ENCODE measurements around the gene OR10X1.

The OR10X1 gene

GRCh38 chr1:158577561-158577960 lies 2.1 kb downstream of the OR10X1 start:
- Histone ChIP-seq H3K4me1 (ENCODE audit: control insufficient read depth in 2 of 2, insufficient read depth in 1 of 2, low read depth in 1 of 2, low read length in 2 of 2) (no peaks in the 10 kb centered on the region), H4K8ac (ENCODE audit: low read depth, low read length) (no peak overlapping the region), H3K4me3 (ENCODE audit: low read length in 2 of 2) (no peak overlapping the region), H3K18ac (ENCODE audit: low read length) (no peak overlapping the region), H3K27me3 (ENCODE audit: control insufficient read depth in 3 of 3, insufficient read depth in 3 of 3, low read depth in 1 of 3, low read length in 3 of 3) (no peaks in the 10 kb centered on the region), H3K9me3 (replicated peaks in 1 of 2; ENCODE audit: control insufficient read depth in 2 of 2, insufficient read depth in 1 of 2, low read depth in 1 of 2, low read length in 2 of 2) (no peaks in the 10 kb centered on the region), H2BK120ac (ENCODE audit: low read depth, low read length) (no peak overlapping the region), H3K23ac (ENCODE audit: low read depth, low read length, poor library complexity) (no peak overlapping the region), H2AK5ac (ENCODE audit: low read depth, low read length) (no peak overlapping the region), H2AFZ (ENCODE audit: low read length) (no peak overlapping the region), H3K14ac (ENCODE audit: low read length) (no peak overlapping the region), H3K79me1 (ENCODE audit: low read depth, low read length) (no peaks in the 10 kb centered on the region), H4K91ac (ENCODE audit: low read depth, low read length, poor library complexity) (no peak overlapping the region), H3K27ac (replicated peaks; ENCODE audit: low read length) (no peak overlapping the region), H3K4ac (ENCODE audit: low read length) (no peak overlapping the region), H2BK15ac (ENCODE audit: low read length) (no peak overlapping the region), H2BK12ac (ENCODE audit: low read length) (no peak overlapping the region), H3K4me2 (ENCODE audit: insufficient read depth, low read length, poor library complexity, severe bottlenecking) (no peak overlapping the region), H3K9ac (ENCODE audit: low read depth, low read length, poor library complexity) (no peak overlapping the region), H2BK5ac (ENCODE audit: low read length) (no peak overlapping the region), H3K36me3 (replicated peaks in 1 of 2; ENCODE audit: control insufficient read depth in 2 of 2, insufficient read depth in 2 of 2, low read length in 2 of 2) (no peaks in the 10 kb centered on the region)
- WGBS, 2 donors (ENCODE audit: extremely low coverage in 2 of 2, insufficient read length in 2 of 2, insufficient replicate concordance in 1 of 2): no CpG with 5 or more reads among the region's 3 CpGs
- DNase-seq (ENCODE audit: low spot score): no peak

- Histone ChIP-seq H2BK120ac (ENCODE audit: low read depth, low read length) (no peak overlapping the region), H3K4me1 (ENCODE audit: control insufficient read depth in 2 of 2, insufficient read depth in 1 of 2, low read depth in 1 of 2, low read length in 2 of 2) (no peaks in the 10 kb centered on the region), H2AK5ac (ENCODE audit: low read depth, low read length) (no peak overlapping the region), H3K14ac (ENCODE audit: low read length) (no peak overlapping the region), H3K4me3 (ENCODE audit: low read length in 2 of 2) (no peak overlapping the region), H2AFZ (ENCODE audit: low read length) (no peak overlapping the region), H2BK12ac (ENCODE audit: low read length) (no peak overlapping the region), H3K4ac (ENCODE audit: low read length) (no peak overlapping the region), H3K18ac (ENCODE audit: low read length) (no peak overlapping the region), H3K9me3 (replicated peaks in 1 of 2; ENCODE audit: control insufficient read depth in 2 of 2, insufficient read depth in 1 of 2, low read depth in 1 of 2, low read length in 2 of 2) (no peaks in the 10 kb centered on the region), H3K27me3 (ENCODE audit: control insufficient read depth in 3 of 3, insufficient read depth in 3 of 3, low read depth in 1 of 3, low read length in 3 of 3) (peaks cover 0 to 2% (median 0%) of the 10 kb centered on the region in 3 experiments), H3K27ac (replicated peaks; ENCODE audit: low read length) (no peak overlapping the region), H4K91ac (ENCODE audit: low read depth, low read length, poor library complexity) (no peak overlapping the region), H3K23ac (ENCODE audit: low read depth, low read length, poor library complexity) (no peak overlapping the region), H2BK15ac (ENCODE audit: low read length) (no peak overlapping the region), H3K9ac (ENCODE audit: low read depth, low read length, poor library complexity) (no peak overlapping the region), H3K4me2 (ENCODE audit: insufficient read depth, low read length, poor library complexity, severe bottlenecking) (no peak overlapping the region), H3K36me3 (replicated peaks in 1 of 2; ENCODE audit: control insufficient read depth in 2 of 2, insufficient read depth in 2 of 2, low read length in 2 of 2) (no peaks in the 10 kb centered on the region), H2BK5ac (ENCODE audit: low read length) (no peak overlapping the region), H4K8ac (ENCODE audit: low read depth, low read length) (no peak overlapping the region), H3K79me1 (ENCODE audit: low read depth, low read length) (no peaks in the 10 kb centered on the region)
- WGBS, 2 donors (ENCODE audit: extremely low coverage in 2 of 2, insufficient read length in 2 of 2, insufficient replicate concordance in 1 of 2): no CpG with 5 or more reads among the region's 1 CpG
- no peak for DNase-seq (ENCODE audit: low spot score)
Observed at GRCh38 chr1:158572226-158572625, 7.5 kb downstream of the OR10X1 start.

GRCh38 chr1:158570480-158570879 lies 9.2 kb downstream of the OR10X1 start, which contains the start of gene OR6P1:
OR6P1 (minus strand) TSS chr1:158570580; CDS start chr1:158563604, 6,976 bp downstream.
- no peak for DNase-seq (ENCODE audit: low spot score)
- Histone ChIP-seq H2BK12ac (ENCODE audit: low read length) (no peak within 1 kb of the TSS), H3K27me3 (ENCODE audit: control insufficient read depth in 3 of 3, insufficient read depth in 3 of 3, low read depth in 1 of 3, low read length in 3 of 3) (peaks cover 0 to 2% (median 0%) of the 10 kb centered on the region in 3 experiments), H2AFZ (ENCODE audit: low read length) (no peak within 1 kb of the TSS), H2BK120ac (ENCODE audit: low read depth, low read length) (no peak within 1 kb of the TSS), H3K4me1 (ENCODE audit: control insufficient read depth in 2 of 2, insufficient read depth in 1 of 2, low read depth in 1 of 2, low read length in 2 of 2) (no peaks in the 10 kb centered on the region), H3K9me3 (replicated peaks in 1 of 2; ENCODE audit: control insufficient read depth in 2 of 2, insufficient read depth in 1 of 2, low read depth in 1 of 2, low read length in 2 of 2) (no peaks in the 10 kb centered on the region), H2AK5ac (ENCODE audit: low read depth, low read length) (no peak within 1 kb of the TSS), H3K23ac (ENCODE audit: low read depth, low read length, poor library complexity) (no peak within 1 kb of the TSS), H2BK15ac (ENCODE audit: low read length) (no peak within 1 kb of the TSS), H3K18ac (ENCODE audit: low read length) (no peak within 1 kb of the TSS), H3K36me3 (replicated peaks in 1 of 2; ENCODE audit: control insufficient read depth in 2 of 2, insufficient read depth in 2 of 2, low read length in 2 of 2) (no peaks in the 10 kb centered on the region), H3K27ac (replicated peaks; ENCODE audit: low read length) (no peak within 1 kb of the TSS), H3K4ac (ENCODE audit: low read length) (no peak within 1 kb of the TSS), H4K8ac (ENCODE audit: low read depth, low read length) (no peak within 1 kb of the TSS), H3K4me3 (ENCODE audit: low read length in 2 of 2) (no peak within 1 kb of the TSS), H3K79me1 (ENCODE audit: low read depth, low read length) (no peaks in the 10 kb centered on the region), H3K9ac (ENCODE audit: low read depth, low read length, poor library complexity) (no peak within 1 kb of the TSS), H3K4me2 (ENCODE audit: insufficient read depth, low read length, poor library complexity, severe bottlenecking) (no peak within 1 kb of the TSS), H4K91ac (ENCODE audit: low read depth, low read length, poor library complexity) (no peak within 1 kb of the TSS), H3K14ac (ENCODE audit: low read length) (no peak within 1 kb of the TSS), H2BK5ac (ENCODE audit: low read length) (no peak within 1 kb of the TSS)
- WGBS, 2 donors (ENCODE audit: extremely low coverage in 2 of 2, insufficient read length in 2 of 2, insufficient replicate concordance in 1 of 2): no CpG with 5 or more reads among the region's 3 CpGs

- DNase-seq (ENCODE audit: low spot score): no peak
- no peak overlapping the region for H2AFZ ChIP-seq (ENCODE audit: low read length)
- H2BK5ac ChIP-seq (ENCODE audit: low read length): no peak overlapping the region
- no peak overlapping the region for H3K18ac ChIP-seq (ENCODE audit: low read length)
- no peaks in the 10 kb centered on the region for H3K79me1 ChIP-seq (ENCODE audit: low read depth, low read length)
- no peak overlapping the region for H2AK5ac ChIP-seq (ENCODE audit: low read depth, low read length)
- no peak overlapping the region for H3K4me2 ChIP-seq (ENCODE audit: insufficient read depth, low read length, poor library complexity, severe bottlenecking)
- no peak overlapping the region for H3K9ac ChIP-seq (ENCODE audit: low read depth, low read length, poor library complexity)
- H2BK120ac ChIP-seq (ENCODE audit: low read depth, low read length): no peak overlapping the region
- H3K9me3 ChIP-seq (replicated peaks in 1 of 2; ENCODE audit: control insufficient read depth in 2 of 2, insufficient read depth in 1 of 2, low read depth in 1 of 2, low read length in 2 of 2): no peaks in the 10 kb centered on the region
- H3K14ac ChIP-seq (ENCODE audit: low read length): no peak overlapping the region
- no peak overlapping the region for H2BK15ac ChIP-seq (ENCODE audit: low read length)
- no peak overlapping the region for H4K8ac ChIP-seq (ENCODE audit: low read depth, low read length)
- no peak overlapping the region for H3K27ac ChIP-seq (replicated peaks; ENCODE audit: low read length)
- no peak overlapping the region for H3K4ac ChIP-seq (ENCODE audit: low read length)
- no peak overlapping the region for H2BK12ac ChIP-seq (ENCODE audit: low read length)
- WGBS, 2 donors (ENCODE audit: extremely low coverage in 2 of 2, insufficient read length in 2 of 2, insufficient replicate concordance in 1 of 2): no CpG with 5 or more reads among the region's 2 CpGs
- H3K27me3 ChIP-seq (ENCODE audit: control insufficient read depth in 3 of 3, insufficient read depth in 3 of 3, low read depth in 1 of 3, low read length in 3 of 3): peaks cover 0 to 2% (median 0%) of the 10 kb centered on the region in 3 experiments
- no peak overlapping the region for H4K91ac ChIP-seq (ENCODE audit: low read depth, low read length, poor library complexity)
- H3K4me1 ChIP-seq (ENCODE audit: control insufficient read depth in 2 of 2, insufficient read depth in 1 of 2, low read depth in 1 of 2, low read length in 2 of 2): no peaks in the 10 kb centered on the region
- H3K4me3 ChIP-seq (ENCODE audit: low read length in 2 of 2): no peak overlapping the region
- H3K36me3 ChIP-seq (replicated peaks in 1 of 2; ENCODE audit: control insufficient read depth in 2 of 2, insufficient read depth in 2 of 2, low read length in 2 of 2): no peaks in the 10 kb centered on the region
- no peak overlapping the region for H3K23ac ChIP-seq (ENCODE audit: low read depth, low read length, poor library complexity)
Observed at GRCh38 chr1:158564608-158565007, 15.1 kb downstream of the OR10X1 start.
